Natural killer cell (primary cell): ENCODE measurements around the gene ZNF814. TPM values are rescaled to one million over a fixed set of nuclear protein-coding genes. Genes with fewer than 3 reads are reported as not detected.

Experiments used
- ATAC-seq, 3 donors: fragments of 150-1000 bp in 2 of 3; fragments of 200-7000 bp in 1 of 3; cut with Tn5 transposase; 1 replicate in 1 of 3; 2 replicates in 2 of 3; pipeline ENCODE4 v1.10.0; 2021; ENCODE audit warnings: mild to moderate bottlenecking in 2 of 3, moderate library complexity in 2 of 3
- DNase-seq, 2 donors: peaks; one replicate each; pipeline versions ENCODE4 v3.0.0 to v3.0.0-alpha.2; 2013 to 2021; ENCODE audit warnings: mixed read lengths in 1 of 2
- H3K27ac ChIP-seq: one replicate; pipeline ENCODE4 v1.5.1; 2013; ENCODE audit warnings: mild to moderate bottlenecking, low read length
- H3K27me3 ChIP-seq: one replicate; pipeline ENCODE4 v1.6.1; 2013; ENCODE audit warnings: low read length; ENCODE audit not compliant: control insufficient read depth, insufficient read depth
- H3K36me3 ChIP-seq: one replicate; pipeline ENCODE4 v1.6.1; 2013; ENCODE audit warnings: low read length; ENCODE audit not compliant: control insufficient read depth, insufficient read depth
- H3K4me1 ChIP-seq: one replicate; pipeline ENCODE4 v1.6.1; 2013; ENCODE audit warnings: low read length; ENCODE audit not compliant: control insufficient read depth, insufficient read depth
- H3K4me3 ChIP-seq: one replicate; pipeline ENCODE4 v1.5.1; 2013; ENCODE audit warnings: low read length
- H3K9me3 ChIP-seq: one replicate; pipeline ENCODE4 v1.6.1; 2013; ENCODE audit warnings: low read length; ENCODE audit not compliant: control insufficient read depth, insufficient read depth
- H3K27ac Mint-ChIP-seq, 2 donors: one replicate each; pipeline ENCODE4 v1.8.0; 2022; ENCODE audit warnings: mild to moderate bottlenecking in 2 of 2, mixed read lengths in 2 of 2, moderate library complexity in 1 of 2
- H3K27me3 Mint-ChIP-seq, 2 donors: one replicate each; pipeline ENCODE4 v1.8.0; 2022; ENCODE audit warnings: low read depth in 2 of 2, mixed read lengths in 2 of 2
- H3K36me3 Mint-ChIP-seq: one replicate; pipeline ENCODE4 v1.8.0; 2022; ENCODE audit warnings: mixed read lengths
- H3K4me1 Mint-ChIP-seq, 2 donors: one replicate each; pipeline ENCODE4 v1.8.0; 2022; ENCODE audit warnings: mixed read lengths in 2 of 2
- H3K4me3 Mint-ChIP-seq: one replicate; pipeline ENCODE4 v1.8.0; 2022; ENCODE audit warnings: mild to moderate bottlenecking, moderate library complexity, mixed read lengths
- H3K9me3 Mint-ChIP-seq, 2 donors: one replicate each; pipeline ENCODE4 v1.8.0; 2022; ENCODE audit warnings: mixed read lengths in 2 of 2
- CTCF ChIP-seq: fragments of 200-600 bp; IDR thresholded peaks from one replicate; pipeline ENCODE4 v1.8.0; 2022; ENCODE audit warnings: antibody characterized with exemption
- WGBS: methylation state at CpG from one replicate; pipeline ENCODE4 v1.1.7; 2013; ENCODE audit warnings: missing lambda C conversion rate; ENCODE audit not compliant: insufficient coverage; 5-methylcytosine and 5-hydroxymethylcytosine counted together
- intact Hi-C: fragments of 100-400 bp; cut with micrococcal nuclease; formaldehyde crosslinking; loops from one replicate; pipeline ENCODE4 v1.14.2; 2022
- total RNA-seq, 4 donors: library from RNA; stranded (reverse); fragments of 120-200 nt in 1 of 4; gene quantifications; one replicate each; pipeline versions ENCODE4 v1.2.3 to v1.2.4, GENCODE V29; 2013 to 2022

Gene ZNF814
- total RNA-seq, 3 donors from 2014 or later (not counting 1 experiment from before 2014, with no cell fraction given) = 25.2 to 51.2 (median 38.3) TPM

- Mint-ChIP-seq H3K36me3 (no peaks in the 10 kb centered on the region), H3K9me3 (no peaks in the 10 kb centered on the region), H3K4me1 (peaks cover 26 to 34% of the 10 kb centered on the region in 2 donors), H3K4me3 (peak overlapping the region; percentile 91), H3K27ac (peak overlapping the region; percentile 77 to 80), H3K27me3 (no peaks in the 10 kb centered on the region)
- Histone ChIP-seq H3K4me3 (no peak overlapping the region), H3K27me3 (no peaks in the 10 kb centered on the region), H3K9me3 (no peaks in the 10 kb centered on the region), H3K36me3 (peaks cover 11% of the 10 kb centered on the region), H3K27ac (no peak overlapping the region), H3K4me1 (peaks cover 14% of the 10 kb centered on the region)
- ATAC-seq = no peak
- 42% methylated on average over 6 of the region's 6 CpGs for WGBS
- TF ChIP-seq CTCF = no peak
- intact Hi-C loops = no loop called here
- DNase-seq = no peak
Measured at GRCh38 chr19:57803265-57803593, 85.6 kb downstream of the ZNF814 start.

GRCh38 chr19:57802269-57802668 is 86.6 kb downstream of the ZNF814 start:
- no peak for ATAC-seq
- H3K9me3 ChIP-seq = no peaks in the 10 kb centered on the region
- no peak overlapping the region for H3K4me3 ChIP-seq
- H3K9me3 Mint-ChIP-seq = no peaks in the 10 kb centered on the region
- peak overlapping the region in 1 of 2 donors; percentile 51 for H3K27ac Mint-ChIP-seq
- no peaks in the 10 kb centered on the region for H3K27me3 Mint-ChIP-seq
- peaks cover 14% of the 10 kb centered on the region for H3K4me1 ChIP-seq
- no peak for TF ChIP-seq CTCF
- no peaks in the 10 kb centered on the region for H3K36me3 Mint-ChIP-seq
- no peaks in the 10 kb centered on the region for H3K27me3 ChIP-seq
- peaks cover 2% of the 10 kb centered on the region for H3K36me3 ChIP-seq
- 58% methylated on average over 4 of the region's 4 CpGs for WGBS
- intact Hi-C loops = no loop called here
- peaks cover 21 to 34% of the 10 kb centered on the region in 2 donors for H3K4me1 Mint-ChIP-seq
- no peak for DNase-seq
- peak overlapping the region; percentile 31 for H3K4me3 Mint-ChIP-seq
- no peak overlapping the region for H3K27ac ChIP-seq

- intact Hi-C loops = no loop called here
- peak overlapping the region in 1 of 2 donors; percentile 51 for H3K27ac Mint-ChIP-seq
Measured at GRCh38 chr19:57800696-57801095, 88.1 kb downstream of the ZNF814 start.

More at GRCh38 chr19:57800696-57801095, 88.1 kb downstream of the ZNF814 start:
- no peak overlapping the region for H3K4me3 ChIP-seq
- peaks cover 14% of the 10 kb centered on the region for H3K4me1 ChIP-seq
- peaks cover 21 to 34% of the 10 kb centered on the region in 2 donors for H3K4me1 Mint-ChIP-seq
- H3K4me3 Mint-ChIP-seq = no peak overlapping the region
- no peaks in the 10 kb centered on the region for H3K27me3 ChIP-seq
- TF ChIP-seq CTCF = no peak
- DNase-seq (no peak), ATAC-seq (no peak)
- no peaks in the 10 kb centered on the region for H3K9me3 Mint-ChIP-seq
- H3K27me3 Mint-ChIP-seq = no peaks in the 10 kb centered on the region
- no peaks in the 10 kb centered on the region for H3K9me3 ChIP-seq
- peaks cover 7% of the 10 kb centered on the region for H3K36me3 Mint-ChIP-seq
- 98% methylated on average over 5 of the region's 5 CpGs for WGBS
- H3K36me3 ChIP-seq = peaks cover 7% of the 10 kb centered on the region
- H3K27ac ChIP-seq = no peak overlapping the region

Other genes starting within 250 kb of the ZNF814 start
- not detected for gene ZSCAN4, start 220.1 kb downstream of the ZNF814 start, total RNA-seq
- 10 to 100 TPM in 1 of 3 donors, 1 to 10 TPM in 2; 5.6 to 12.9 (median 7.9) TPM for gene ZNF551, start 207.1 kb downstream of the ZNF814 start, total RNA-seq
- gene ZNF154, start 179.8 kb downstream of the ZNF814 start, total RNA-seq = 10 to 100 TPM in 1 of 3 donors, 1 to 10 TPM in 2; 4.2 to 21.6 (median 9.5) TPM
- 10 to 100 TPM; 11.1 to 12.9 (median 11.9) TPM for gene ZNF671, start 161.4 kb downstream of the ZNF814 start, total RNA-seq
- 10 to 100 TPM; 10.5 to 19.2 (median 18.7) TPM for gene ZNF776, start 142.2 kb downstream of the ZNF814 start, total RNA-seq
- 10 to 100 TPM; 24.0 to 33.3 (median 28.2) TPM for gene ZNF586, start 119.4 kb downstream of the ZNF814 start, total RNA-seq
- gene ZNF552, start 74.1 kb downstream of the ZNF814 start, total RNA-seq = 10 to 100 TPM; 13.0 to 14.5 (median 14.3) TPM
- gene ZNF587B, start 58.7 kb downstream of the ZNF814 start, total RNA-seq = 10 to 100 TPM; 23.4 to 25.7 (median 23.9) TPM
- gene ZNF587, start 39.2 kb downstream of the ZNF814 start, total RNA-seq = 10 to 100 TPM; 54.9 to 58.9 (median 55.1) TPM
- 10 to 100 TPM; 32.1 to 46.7 (median 36.4) TPM for gene ZNF417, start 27.6 kb upstream of the ZNF814 start, total RNA-seq
- gene ZNF418, start 46.4 kb upstream of the ZNF814 start, total RNA-seq = 10 to 100 TPM in 1 of 3 donors, 1 to 10 TPM in 2; 4.3 to 13.3 (median 6.2) TPM
- 10 to 100 TPM; 17.7 to 31.2 (median 27.2) TPM for gene ZNF256, start 58.7 kb upstream of the ZNF814 start, total RNA-seq
- under 1 TPM; 0.55 to 0.99 (median 0.70) TPM for gene C19orf18, start 85.5 kb upstream of the ZNF814 start, total RNA-seq
- gene ZNF606, start 113.8 kb upstream of the ZNF814 start, total RNA-seq = 10 to 100 TPM in 2 of 3 donors, 1 to 10 TPM in 1; 8.9 to 13.5 (median 12.5) TPM
- not detected for gene ZSCAN1, start 145.0 kb upstream of the ZNF814 start, total RNA-seq
- 1 to 10 TPM; 1.6 to 4.3 (median 4.3) TPM for gene ZNF135, start 170.2 kb upstream of the ZNF814 start, total RNA-seq
- 10 to 100 TPM; 29.9 to 42.7 (median 35.9) TPM for gene ZSCAN18, start 209.2 kb upstream of the ZNF814 start, total RNA-seq